Kidney epithelial cell (primary cell): Measurements from ENCODE around the gene SVOP. TPM values are rescaled to one million over a fixed set of nuclear protein-coding genes. Genes with fewer than 3 reads are reported as not detected.
A peak's percentile ranks its signal among the peaks of the same experiment; 100 is the strongest.

ENCODE experiments used
- DNase-seq: peaks from one replicate; pipeline ENCODE4 v3.0.0-alpha.2; 2010; ENCODE audit warnings: low read depth
- H3K27me3 ChIP-seq: 2 replicates; pipeline ENCODE4 v1.6.0; 2011; ENCODE audit warnings: low read length; ENCODE audit not compliant: control insufficient read depth, insufficient read depth
- H3K36me3 ChIP-seq: 2 replicates; pipeline ENCODE4 v1.5.1; 2011; ENCODE audit warnings: low read length; ENCODE audit not compliant: control insufficient read depth, insufficient read depth
- H3K4me3 ChIP-seq: 2 replicates; pipeline ENCODE4 v1.5.1; 2011; ENCODE audit warnings: low read depth, mild to moderate bottlenecking, control low read depth, low read length
- total RNA-seq: library from RNA; depleted of rRNA; stranded (reverse); fragments of >200 nt; gene quantifications from 2 replicates; pipeline ENCODE4 v1.2.3, GENCODE V29; 2015
- TF ChIP-seq, protein P1 (sequence below): IDR thresholded peaks from 2 replicates; pipeline ENCODE4 v1.5.1; 2011; ENCODE audit warnings: mild to moderate bottlenecking, moderate library complexity, low read length, control low read depth, inconsistent platforms; ENCODE audit not compliant: insufficient read depth, poor library complexity, severe bottlenecking

Gene SVOP
- total RNA-seq, 1 donor from 2014 or later = not detected

DNA sequence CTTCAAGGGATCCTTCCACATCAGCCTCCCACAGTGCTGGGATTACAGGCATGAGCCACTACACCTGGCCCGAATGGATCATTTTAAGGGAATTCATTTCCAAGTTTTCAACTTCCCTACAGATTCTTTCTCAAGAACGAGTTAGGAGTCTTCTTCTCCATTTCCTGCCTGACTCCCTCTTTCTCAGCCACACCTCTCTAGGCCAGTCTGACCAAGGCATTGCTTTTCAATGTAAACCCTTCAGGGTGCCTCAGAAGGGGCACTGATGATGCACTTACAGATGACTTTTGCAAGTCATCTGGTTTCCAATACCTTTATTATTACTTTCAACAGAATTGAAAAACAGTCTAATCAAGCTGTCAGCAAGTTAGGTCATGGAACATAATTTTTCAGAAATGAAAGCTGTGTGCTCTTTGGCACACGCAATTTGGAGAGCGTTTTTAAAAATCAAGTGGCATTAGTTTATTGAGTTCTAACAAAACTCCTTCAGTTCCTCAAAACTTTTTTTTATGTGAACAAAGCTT, 47.2 kb downstream of the SVOP start:
- no peaks in the 10 kb centered on the region for H3K27me3 ChIP-seq
- H3K36me3 ChIP-seq = no peaks in the 10 kb centered on the region
- TF ChIP-seq, protein P1, sequence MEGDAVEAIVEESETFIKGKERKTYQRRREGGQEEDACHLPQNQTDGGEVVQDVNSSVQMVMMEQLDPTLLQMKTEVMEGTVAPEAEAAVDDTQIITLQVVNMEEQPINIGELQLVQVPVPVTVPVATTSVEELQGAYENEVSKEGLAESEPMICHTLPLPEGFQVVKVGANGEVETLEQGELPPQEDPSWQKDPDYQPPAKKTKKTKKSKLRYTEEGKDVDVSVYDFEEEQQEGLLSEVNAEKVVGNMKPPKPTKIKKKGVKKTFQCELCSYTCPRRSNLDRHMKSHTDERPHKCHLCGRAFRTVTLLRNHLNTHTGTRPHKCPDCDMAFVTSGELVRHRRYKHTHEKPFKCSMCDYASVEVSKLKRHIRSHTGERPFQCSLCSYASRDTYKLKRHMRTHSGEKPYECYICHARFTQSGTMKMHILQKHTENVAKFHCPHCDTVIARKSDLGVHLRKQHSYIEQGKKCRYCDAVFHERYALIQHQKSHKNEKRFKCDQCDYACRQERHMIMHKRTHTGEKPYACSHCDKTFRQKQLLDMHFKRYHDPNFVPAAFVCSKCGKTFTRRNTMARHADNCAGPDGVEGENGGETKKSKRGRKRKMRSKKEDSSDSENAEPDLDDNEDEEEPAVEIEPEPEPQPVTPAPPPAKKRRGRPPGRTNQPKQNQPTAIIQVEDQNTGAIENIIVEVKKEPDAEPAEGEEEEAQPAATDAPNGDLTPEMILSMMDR = no peak
- no peak for DNase-seq
- no peak overlapping the region for H3K4me3 ChIP-seq

GRCh38 chr12:108972358-108972757, 48.5 kb downstream of the SVOP start:
- H3K27me3 ChIP-seq = no peaks in the 10 kb centered on the region
- no peak overlapping the region for H3K4me3 ChIP-seq
- DNase-seq = no peak
- no peaks in the 10 kb centered on the region for H3K36me3 ChIP-seq
- TF ChIP-seq, protein P1 = no peak

GRCh38 chr12:108969622-108970021, 51.2 kb downstream of the SVOP start:
- Histone ChIP-seq H3K27me3 (no peaks in the 10 kb centered on the region), H3K4me3 (no peak overlapping the region), H3K36me3 (no peaks in the 10 kb centered on the region)
- TF ChIP-seq, protein P1 = no peak
- DNase-seq = no peak

DNA sequence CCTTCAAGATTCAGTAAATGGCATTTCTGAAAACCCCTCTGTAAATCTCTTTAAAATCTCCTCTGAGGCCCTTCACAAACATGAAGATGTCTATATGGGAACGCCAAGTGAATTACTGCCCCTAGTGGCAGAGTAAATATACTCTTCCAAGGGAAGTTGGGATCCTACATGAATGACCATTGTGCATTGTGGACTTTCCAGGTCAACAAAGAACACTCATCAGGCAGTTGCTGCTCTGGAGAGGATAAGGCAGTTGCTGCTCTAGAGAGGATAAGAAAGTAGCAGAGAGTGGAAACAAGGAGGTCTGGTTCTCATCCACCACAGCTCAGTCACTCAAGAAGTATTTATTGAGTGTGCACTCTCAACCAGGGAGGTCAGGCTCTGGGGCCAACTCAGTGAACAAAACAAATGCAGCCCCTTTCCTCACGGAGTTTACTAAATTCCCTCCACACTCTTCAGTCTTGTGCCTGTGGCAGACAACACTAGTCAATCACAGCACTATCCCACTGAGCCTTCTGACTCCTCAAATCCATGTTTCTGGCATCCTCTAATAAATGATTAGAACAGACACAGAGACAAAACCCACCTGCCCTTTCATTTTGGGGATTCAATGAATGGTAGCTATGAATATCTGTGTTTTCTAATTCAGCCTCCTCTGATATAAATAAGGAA, 52.9 kb downstream of the SVOP start:
- DNase-seq = no peak
- Histone ChIP-seq H3K27me3 (no peaks in the 10 kb centered on the region), H3K4me3 (no peak overlapping the region), H3K36me3 (no peaks in the 10 kb centered on the region)
- TF ChIP-seq, protein P1 = peak; percentile 31

DNA sequence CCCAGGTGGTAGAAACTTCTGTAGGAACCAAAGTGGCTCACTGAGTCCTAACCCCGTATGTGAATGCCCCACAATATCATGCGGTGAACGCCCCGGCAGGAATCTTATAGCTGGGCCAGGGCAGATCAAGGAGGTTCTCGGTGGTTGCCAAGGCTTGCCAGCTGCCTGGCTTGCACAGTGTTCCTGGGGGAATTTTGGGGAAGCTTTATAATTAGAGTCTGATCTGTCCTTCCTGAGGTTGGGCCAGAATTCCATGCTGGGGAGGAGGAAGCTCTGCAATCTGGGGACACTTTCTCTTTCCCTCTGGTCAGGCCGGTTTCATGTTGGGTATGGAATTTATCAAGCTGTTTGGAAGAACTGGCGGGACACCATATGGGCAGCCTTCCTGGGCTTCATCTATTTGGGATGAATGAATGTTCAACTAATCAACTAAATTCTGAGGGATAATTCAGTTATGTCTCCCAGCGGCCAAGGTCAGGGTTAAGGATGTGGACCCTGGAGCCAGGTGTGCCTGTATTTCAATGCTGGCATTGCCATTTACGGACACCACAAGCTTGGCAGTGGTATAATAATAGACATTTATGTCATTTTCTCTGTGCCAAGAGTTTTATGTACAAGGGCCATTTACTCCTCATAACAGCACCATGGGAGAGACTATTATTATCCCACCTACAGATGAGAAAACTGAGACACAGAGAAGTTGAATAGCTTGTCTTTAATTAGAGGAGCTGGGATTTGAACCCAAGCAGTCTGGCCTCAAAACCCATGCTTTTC, 54.3 kb downstream of the SVOP start:
- Histone ChIP-seq H3K27me3 (no peaks in the 10 kb centered on the region), H3K36me3 (no peaks in the 10 kb centered on the region), H3K4me3 (no peak overlapping the region)
- TF ChIP-seq, protein P1 = no peak
- DNase-seq = no peak
